Right lobe of liver (tissue), 4 donors: Measurements from ENCODE around the gene RNU5B-1.

Source experiments
- CTCF ChIP-seq, 4 donors: fragments of 200-600 bp in 3 of 4; fragments of 450-650 bp in 1 of 4; IDR thresholded peaks; one replicate each; pipeline versions ENCODE4 v1.5.1 to v1.8.0; 2016 to 2022; ENCODE audit warnings: antibody characterized with exemption in 4 of 4, mild to moderate bottlenecking in 2 of 4
- POLR2A ChIP-seq: fragments of 450-650 bp; IDR thresholded peaks from one replicate; pipeline ENCODE4 v1.6.1; 2017; ENCODE audit warnings: antibody characterized with exemption, mild to moderate bottlenecking
- donor health status: DM: no; HTN: no; CAD: no.
- donor health status: DM: no; HTN: no; CAD: no.
- donor health status: DM: no; HTN: yes; CAD: no.

- TF ChIP-seq CTCF (IDR thresholded peaks at IDR 0.05) = no peak
- no peak for TF ChIP-seq POLR2A
Measured at GRCh38 chr15:65278480-65278879, 26.0 kb upstream of the RNU5B-1 start.
